ENCODE data around the gene GBX2.

The GBX2 gene

GRCh38 chr2:236160366-236161081, 7.7 kb downstream of the GBX2 start:
- peaks cover 0 to 18% (median 7%) of the 10 kb centered on the region in 4 experiments for H3K4me1 ChIP-seq (ENCODE audit: control extremely low read depth in 1 of 4, control insufficient read depth in 4 of 4, insufficient read depth in 4 of 4, low read length in 3 of 4)
- DNase-seq: no peak
- no peaks in the 10 kb centered on the region for H3K9me3 ChIP-seq (ENCODE audit: control extremely low read depth in 1 of 5, control insufficient read depth in 4 of 5, insufficient read depth in 2 of 5, low read depth in 1 of 5, low read length in 4 of 5)
- WGBS (ENCODE audit: insufficient coverage): 31% methylated on average over 18 of the region's 22 CpGs
- no peaks in the 10 kb centered on the region for H3K36me3 ChIP-seq (ENCODE audit: control insufficient read depth in 4 of 4, insufficient read depth in 4 of 4, low read length in 3 of 4)
- POLR2A ChIA-PET: no interaction called here
- H3K27me3 ChIP-seq (replicated peaks in 2 of 5; ENCODE audit: control insufficient read depth in 4 of 5, insufficient read depth in 5 of 5, low read length in 4 of 5): peaks cover 6 to 100% (median 48%) of the 10 kb centered on the region in 5 experiments
- H3K27ac ChIP-seq (ENCODE audit: insufficient read depth in 1 of 2, low read depth in 1 of 2, low read length in 2 of 2, poor library complexity in 1 of 2, severe bottlenecking in 2 of 2): no peak overlapping the region
- H3K4me3 ChIP-seq (ENCODE audit: control insufficient read depth in 1 of 7, extremely low read depth in 1 of 7, insufficient read depth in 4 of 7, low read depth in 2 of 7, low read length in 6 of 7): no peak overlapping the region
- CTCF ChIA-PET: no interaction called here

- H3K9me3 ChIP-seq (ENCODE audit: control extremely low read depth in 1 of 5, control insufficient read depth in 4 of 5, insufficient read depth in 2 of 5, low read depth in 1 of 5, low read length in 4 of 5): no peaks in the 10 kb centered on the region
- 3% methylated on average over 28 of the region's 33 CpGs for WGBS (ENCODE audit: insufficient coverage)
- POLR2A ChIA-PET: no interaction called here
- no peak for DNase-seq
- H3K4me3 ChIP-seq (ENCODE audit: control insufficient read depth in 1 of 7, extremely low read depth in 1 of 7, insufficient read depth in 4 of 7, low read depth in 2 of 7, low read length in 6 of 7): no peak overlapping the region
- H3K27ac ChIP-seq (ENCODE audit: insufficient read depth in 1 of 2, low read depth in 1 of 2, low read length in 2 of 2, poor library complexity in 1 of 2, severe bottlenecking in 2 of 2): no peak overlapping the region
- H3K27me3 ChIP-seq (replicated peaks in 2 of 5; ENCODE audit: control insufficient read depth in 4 of 5, insufficient read depth in 5 of 5, low read length in 4 of 5): peaks cover 6 to 100% (median 45%) of the 10 kb centered on the region in 5 experiments
- peaks cover 0 to 14% (median 7%) of the 10 kb centered on the region in 4 experiments for H3K4me1 ChIP-seq (ENCODE audit: control extremely low read depth in 1 of 4, control insufficient read depth in 4 of 4, insufficient read depth in 4 of 4, low read length in 3 of 4)
- no peaks in the 10 kb centered on the region for H3K36me3 ChIP-seq (ENCODE audit: control insufficient read depth in 4 of 4, insufficient read depth in 4 of 4, low read length in 3 of 4)
- CTCF ChIA-PET: interaction anchor here (1.6 kb wide), 1 partner anchor 18 kb away, joined by 3 read pairs; no protein-coding TSS in a partner anchor
Measured at GRCh38 chr2:236159778-236160170, 8.4 kb downstream of the GBX2 start.

GRCh38 chr2:236158969-236159777, 9.0 kb downstream of the GBX2 start:
- H3K4me1 ChIP-seq (ENCODE audit: control extremely low read depth in 1 of 4, control insufficient read depth in 4 of 4, insufficient read depth in 4 of 4, low read length in 3 of 4): peaks cover 0 to 8% (median 4%) of the 10 kb centered on the region in 4 experiments

GRCh38 chr2:236157815-236158498, 10.2 kb downstream of the GBX2 start:
- Histone ChIP-seq H3K27ac (ENCODE audit: insufficient read depth in 1 of 2, low read depth in 1 of 2, low read length in 2 of 2, poor library complexity in 1 of 2, severe bottlenecking in 2 of 2) (no peak overlapping the region), H3K27me3 (replicated peaks in 2 of 5; ENCODE audit: control insufficient read depth in 4 of 5, insufficient read depth in 5 of 5, low read length in 4 of 5) (peaks cover 6 to 97% (median 44%) of the 10 kb centered on the region in 5 experiments), H3K4me1 (ENCODE audit: control extremely low read depth in 1 of 4, control insufficient read depth in 4 of 4, insufficient read depth in 4 of 4, low read length in 3 of 4) (no peaks in the 10 kb centered on the region), H3K36me3 (ENCODE audit: control insufficient read depth in 4 of 4, insufficient read depth in 4 of 4, low read length in 3 of 4) (no peaks in the 10 kb centered on the region), H3K4me3 (ENCODE audit: control insufficient read depth in 1 of 7, extremely low read depth in 1 of 7, insufficient read depth in 4 of 7, low read depth in 2 of 7, low read length in 6 of 7) (no peak overlapping the region), H3K9me3 (ENCODE audit: control extremely low read depth in 1 of 5, control insufficient read depth in 4 of 5, insufficient read depth in 2 of 5, low read depth in 1 of 5, low read length in 4 of 5) (peaks cover 0 to 10% (median 7%) of the 10 kb centered on the region in 5 experiments)
- ChIA-PET POLR2A (no interaction called here), CTCF (interaction anchor here (0.9 kb wide), 1 partner anchor 392 kb away, joined by 3 read pairs; no protein-coding TSS in a partner anchor)
- DNase-seq: no peak
- WGBS (ENCODE audit: insufficient coverage): 89% methylated on average over 8 of the region's 10 CpGs

More at GRCh38 chr2:236158969-236159777, 9.0 kb downstream of the GBX2 start:
- CTCF ChIA-PET: interaction anchor here (0.9 to 1.6 kb wide), 2 partner anchors 18 to 393 kb away, joined by 3 read pairs; no protein-coding TSS in a partner anchor
- Histone ChIP-seq H3K27me3 (replicated peaks in 2 of 5; ENCODE audit: control insufficient read depth in 4 of 5, insufficient read depth in 5 of 5, low read length in 4 of 5) (peaks cover 6 to 100% (median 43%) of the 10 kb centered on the region in 5 experiments), H3K27ac (ENCODE audit: insufficient read depth in 1 of 2, low read depth in 1 of 2, low read length in 2 of 2, poor library complexity in 1 of 2, severe bottlenecking in 2 of 2) (no peak overlapping the region), H3K4me3 (ENCODE audit: control insufficient read depth in 1 of 7, extremely low read depth in 1 of 7, insufficient read depth in 4 of 7, low read depth in 2 of 7, low read length in 6 of 7) (no peak overlapping the region), H3K9me3 (ENCODE audit: control extremely low read depth in 1 of 5, control insufficient read depth in 4 of 5, insufficient read depth in 2 of 5, low read depth in 1 of 5, low read length in 4 of 5) (peaks cover 0 to 2% (median 0%) of the 10 kb centered on the region in 5 experiments), H3K36me3 (ENCODE audit: control insufficient read depth in 4 of 4, insufficient read depth in 4 of 4, low read length in 3 of 4) (no peaks in the 10 kb centered on the region)
- no peak for DNase-seq
- POLR2A ChIA-PET: no interaction called here
- WGBS (ENCODE audit: insufficient coverage): 9% methylated on average over 41 of the region's 45 CpGs

- WGBS (ENCODE audit: insufficient coverage): 94% methylated on average over 5 of the region's 6 CpGs
- POLR2A ChIA-PET: no interaction called here
- CTCF ChIA-PET: no interaction called here
- H3K9me3 ChIP-seq (ENCODE audit: control extremely low read depth in 1 of 5, control insufficient read depth in 4 of 5, insufficient read depth in 2 of 5, low read depth in 1 of 5, low read length in 4 of 5): peaks cover 0 to 13% (median 10%) of the 10 kb centered on the region in 5 experiments
- H3K36me3 ChIP-seq (ENCODE audit: control insufficient read depth in 4 of 4, insufficient read depth in 4 of 4, low read length in 3 of 4): no peaks in the 10 kb centered on the region
- no peaks in the 10 kb centered on the region for H3K4me1 ChIP-seq (ENCODE audit: control extremely low read depth in 1 of 4, control insufficient read depth in 4 of 4, insufficient read depth in 4 of 4, low read length in 3 of 4)
- H3K27me3 ChIP-seq (replicated peaks in 2 of 5; ENCODE audit: control insufficient read depth in 4 of 5, insufficient read depth in 5 of 5, low read length in 4 of 5): peaks cover 6 to 91% (median 44%) of the 10 kb centered on the region in 5 experiments
- DNase-seq: no peak
- H3K27ac ChIP-seq (ENCODE audit: insufficient read depth in 1 of 2, low read depth in 1 of 2, low read length in 2 of 2, poor library complexity in 1 of 2, severe bottlenecking in 2 of 2): no peak overlapping the region
- H3K4me3 ChIP-seq (ENCODE audit: control insufficient read depth in 1 of 7, extremely low read depth in 1 of 7, insufficient read depth in 4 of 7, low read depth in 2 of 7, low read length in 6 of 7): no peak overlapping the region
Measured at GRCh38 chr2:236157366-236157765, 10.8 kb downstream of the GBX2 start.

- peaks cover 6 to 86% (median 41%) of the 10 kb centered on the region in 5 experiments for H3K27me3 ChIP-seq (replicated peaks in 2 of 5; ENCODE audit: control insufficient read depth in 4 of 5, insufficient read depth in 5 of 5, low read length in 4 of 5)
- POLR2A ChIA-PET: no interaction called here
- DNase-seq: no peak
- no peak overlapping the region for H3K27ac ChIP-seq (ENCODE audit: insufficient read depth in 1 of 2, low read depth in 1 of 2, low read length in 2 of 2, poor library complexity in 1 of 2, severe bottlenecking in 2 of 2)
- peaks cover 0 to 13% (median 10%) of the 10 kb centered on the region in 5 experiments for H3K9me3 ChIP-seq (ENCODE audit: control extremely low read depth in 1 of 5, control insufficient read depth in 4 of 5, insufficient read depth in 2 of 5, low read depth in 1 of 5, low read length in 4 of 5)
- WGBS (ENCODE audit: insufficient coverage): no CpG with 5 or more reads among the region's 7 CpGs
- H3K36me3 ChIP-seq (ENCODE audit: control insufficient read depth in 4 of 4, insufficient read depth in 4 of 4, low read length in 3 of 4): no peaks in the 10 kb centered on the region
- H3K4me1 ChIP-seq (ENCODE audit: control extremely low read depth in 1 of 4, control insufficient read depth in 4 of 4, insufficient read depth in 4 of 4, low read length in 3 of 4): no peaks in the 10 kb centered on the region
- H3K4me3 ChIP-seq (ENCODE audit: control insufficient read depth in 1 of 7, extremely low read depth in 1 of 7, insufficient read depth in 4 of 7, low read depth in 2 of 7, low read length in 6 of 7): no peak overlapping the region
- CTCF ChIA-PET: no interaction called here
Measured at GRCh38 chr2:236156860-236157194, 11.4 kb downstream of the GBX2 start.
